ENCODE results near the gene SF3B1.
"Not testable (repeated sequence)": the region's sequence is repeated elsewhere in the genome, so short reads cannot be mapped to it uniquely, and the experiment has no call there.

SF3B1 gene

GRCh38 chr2:197434541-197435513 is at the start of gene SF3B1:
SF3B1 (minus strand) TSS chr2:197435028; CDS start chr2:197434999, 29 bp downstream.
- in situ Hi-C loops (cut with MboI; ENCODE audit: low sequenced_read_pairs) = loop anchor here (25.0 kb wide), 1 partner anchor 277 kb away; the partner anchor contains the start of gene MARS2

GRCh38 chr2:197484248-197484647 is 49.4 kb upstream of the SF3B1 start:
- in situ Hi-C loops (cut with MboI; ENCODE audit: low sequenced_read_pairs) = not testable (repeated sequence)

GRCh38 chr2:197480165-197481036 is 45.6 kb upstream of the SF3B1 start:
- in situ Hi-C loops (cut with MboI; ENCODE audit: low sequenced_read_pairs) = no loop called here

- in situ Hi-C loops (cut with MboI; ENCODE audit: low sequenced_read_pairs) = no loop called here
Measured at GRCh38 chr2:197477797-197478196, 43.0 kb upstream of the SF3B1 start.

GRCh38 chr2:197472166-197472565 is 37.3 kb upstream of the SF3B1 start:
- in situ Hi-C loops (cut with MboI; ENCODE audit: low sequenced_read_pairs) = no loop called here

GRCh38 chr2:197464175-197464574 is 29.3 kb upstream of the SF3B1 start:
- in situ Hi-C loops (cut with MboI; ENCODE audit: low sequenced_read_pairs) = no loop called here

- in situ Hi-C loops (cut with MboI; ENCODE audit: low sequenced_read_pairs) = no loop called here
Measured at GRCh38 chr2:197461057-197461456, 26.2 kb upstream of the SF3B1 start.

GRCh38 chr2:197460649-197461048 is 25.8 kb upstream of the SF3B1 start:
- in situ Hi-C loops (cut with MboI; ENCODE audit: low sequenced_read_pairs) = no loop called here

GRCh38 chr2:197455428-197455827 is 20.6 kb upstream of the SF3B1 start:
- in situ Hi-C loops (cut with MboI; ENCODE audit: low sequenced_read_pairs) = no loop called here

GRCh38 chr2:197454923-197455322 is 20.1 kb upstream of the SF3B1 start:
- in situ Hi-C loops (cut with MboI; ENCODE audit: low sequenced_read_pairs) = no loop called here

GRCh38 chr2:197453914-197454398 is 19.1 kb upstream of the SF3B1 start:
- in situ Hi-C loops (cut with MboI; ENCODE audit: low sequenced_read_pairs) = no loop called here

- in situ Hi-C loops (cut with MboI; ENCODE audit: low sequenced_read_pairs) = no loop called here
Measured at GRCh38 chr2:197453123-197453913, 18.5 kb upstream of the SF3B1 start, which contains the start of gene COQ10B. COQ10B (plus strand) TSS chr2:197453552; CDS start chr2:197453561, 9 bp downstream.

GRCh38 chr2:197452754-197453122 is 17.9 kb upstream of the SF3B1 start:
- in situ Hi-C loops (cut with MboI; ENCODE audit: low sequenced_read_pairs) = no loop called here

GRCh38 chr2:197450935-197451358 is 16.1 kb upstream of the SF3B1 start:
- in situ Hi-C loops (cut with MboI; ENCODE audit: low sequenced_read_pairs) = not testable (repeated sequence)

GRCh38 chr2:197450465-197450864 is 15.6 kb upstream of the SF3B1 start:
- in situ Hi-C loops (cut with MboI; ENCODE audit: low sequenced_read_pairs) = no loop called here

GRCh38 chr2:197446844-197447243 is 12.0 kb upstream of the SF3B1 start:
- in situ Hi-C loops (cut with MboI; ENCODE audit: low sequenced_read_pairs) = loop anchor here (25.0 kb wide), 1 partner anchor 265 kb away; the partner anchor contains the start of gene MARS2

GRCh38 chr2:197445746-197446145 is 10.9 kb upstream of the SF3B1 start:
- in situ Hi-C loops (cut with MboI; ENCODE audit: low sequenced_read_pairs) = loop anchor here (25.0 kb wide), 1 partner anchor 267 kb away; the partner anchor contains the start of gene MARS2

GRCh38 chr2:197442857-197443256 is 8.0 kb upstream of the SF3B1 start:
- in situ Hi-C loops (cut with MboI; ENCODE audit: low sequenced_read_pairs) = loop anchor here (25.0 kb wide), 1 partner anchor 269 kb away; the partner anchor contains the start of gene MARS2

GRCh38 chr2:197437380-197437779 is 2.6 kb upstream of the SF3B1 start:
- in situ Hi-C loops (cut with MboI; ENCODE audit: low sequenced_read_pairs) = loop anchor here (25.0 kb wide), 1 partner anchor 275 kb away; the partner anchor contains the start of gene MARS2
